ENCODE results near the gene CORIN. TPM values are rescaled to one million over a fixed set of nuclear protein-coding genes. Genes with fewer than 3 reads are reported as not detected.

Gene CORIN
- polyA plus RNA-seq, 4 donors, result 0.04 to 0.16 TPM; not detected in 2

- no peak for FAIRE-seq
- no peaks in the 10 kb centered on the region for H3K9me3 ChIP-seq (ENCODE audit: control insufficient read depth in 2 of 2, insufficient read depth in 1 of 2, low read depth in 1 of 2, low read length in 1 of 2)
- peaks cover 11 to 22% (median 17%) of the 10 kb centered on the region in 3 donors for H3K36me3 ChIP-seq (ENCODE audit: control insufficient read depth in 3 of 3, insufficient read depth in 2 of 3, low read depth in 1 of 3, low read length in 3 of 3)
- no peak overlapping the region for H3K27ac ChIP-seq (ENCODE audit: low read depth in 1 of 3, low read length in 2 of 3)
- no peak for DNase-seq
- no peaks in the 10 kb centered on the region for H3K4me1 ChIP-seq (ENCODE audit: control insufficient read depth in 3 of 3, insufficient read depth in 2 of 3, low read depth in 1 of 3, low read length in 2 of 3)
- 89 to 95% (median 91%) methylated on average over 3 of the region's 3 CpGs for WGBS, 3 donors
- no peak overlapping the region for H3K4me3 ChIP-seq (ENCODE audit: low read depth in 1 of 3, low read length in 3 of 3)
- no peaks in the 10 kb centered on the region for H3K27me3 ChIP-seq (ENCODE audit: control insufficient read depth in 3 of 3, insufficient read depth in 3 of 3, low read length in 3 of 3)
Observed at GRCh38 chr4:47579235-47579634, 258.6 kb downstream of the CORIN start.

- peaks cover 9 to 22% (median 16%) of the 10 kb centered on the region in 3 donors for H3K36me3 ChIP-seq (ENCODE audit: control insufficient read depth in 3 of 3, insufficient read depth in 2 of 3, low read depth in 1 of 3, low read length in 3 of 3)
- no peak overlapping the region for H3K27ac ChIP-seq (ENCODE audit: low read depth in 1 of 3, low read length in 2 of 3)
- no peaks in the 10 kb centered on the region for H3K9me3 ChIP-seq (ENCODE audit: control insufficient read depth in 2 of 2, insufficient read depth in 1 of 2, low read depth in 1 of 2, low read length in 1 of 2)
- H3K4me1 ChIP-seq (ENCODE audit: control insufficient read depth in 3 of 3, insufficient read depth in 2 of 3, low read depth in 1 of 3, low read length in 2 of 3), result no peaks in the 10 kb centered on the region
- no peak overlapping the region for H3K4me3 ChIP-seq (ENCODE audit: low read depth in 1 of 3, low read length in 3 of 3)
- FAIRE-seq (no peak), DNase-seq (no peak)
- no peaks in the 10 kb centered on the region for H3K27me3 ChIP-seq (ENCODE audit: control insufficient read depth in 3 of 3, insufficient read depth in 3 of 3, low read length in 3 of 3)
- 65 to 86% (median 82%) methylated on average over 7 of the region's 7 CpGs for WGBS, 3 donors
Observed at GRCh38 chr4:47577779-47578553, 259.9 kb downstream of the CORIN start.

DNA sequence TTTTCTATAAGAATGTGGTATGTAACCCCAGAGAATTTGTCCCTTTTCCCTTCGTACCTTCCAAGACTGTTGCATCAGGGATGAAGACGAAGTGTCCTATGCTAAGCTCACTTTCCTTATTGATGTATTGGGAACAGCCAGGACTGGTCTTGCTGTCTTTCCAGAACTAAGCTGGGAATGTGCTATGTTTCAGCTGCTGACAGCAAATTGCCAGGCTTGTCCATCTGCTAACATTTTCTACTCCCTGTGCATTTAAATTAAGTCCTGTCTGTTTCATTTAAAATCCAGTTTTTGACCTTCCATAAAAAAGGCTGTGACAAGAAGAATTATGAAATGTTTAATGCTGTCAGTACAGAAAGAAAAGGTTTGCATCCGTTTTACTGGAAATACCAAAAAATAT lies 264.9 kb downstream of the CORIN start:
- FAIRE-seq (no peak), DNase-seq (no peak)
- peaks cover 4 to 24% (median 23%) of the 10 kb centered on the region in 3 donors for H3K36me3 ChIP-seq (ENCODE audit: control insufficient read depth in 3 of 3, insufficient read depth in 2 of 3, low read depth in 1 of 3, low read length in 3 of 3)
- no peaks in the 10 kb centered on the region for H3K9me3 ChIP-seq (ENCODE audit: control insufficient read depth in 2 of 2, insufficient read depth in 1 of 2, low read depth in 1 of 2, low read length in 1 of 2)
- 88 to 94% (median 93%) methylated on average over 3 of the region's 3 CpGs for WGBS, 3 donors
- no peaks in the 10 kb centered on the region for H3K4me1 ChIP-seq (ENCODE audit: control insufficient read depth in 3 of 3, insufficient read depth in 2 of 3, low read depth in 1 of 3, low read length in 2 of 3)
- no peak overlapping the region for H3K27ac ChIP-seq (ENCODE audit: low read depth in 1 of 3, low read length in 2 of 3)
- H3K4me3 ChIP-seq (ENCODE audit: low read depth in 1 of 3, low read length in 3 of 3), result no peak overlapping the region
- H3K27me3 ChIP-seq (ENCODE audit: control insufficient read depth in 3 of 3, insufficient read depth in 3 of 3, low read length in 3 of 3), result no peaks in the 10 kb centered on the region

DNA sequence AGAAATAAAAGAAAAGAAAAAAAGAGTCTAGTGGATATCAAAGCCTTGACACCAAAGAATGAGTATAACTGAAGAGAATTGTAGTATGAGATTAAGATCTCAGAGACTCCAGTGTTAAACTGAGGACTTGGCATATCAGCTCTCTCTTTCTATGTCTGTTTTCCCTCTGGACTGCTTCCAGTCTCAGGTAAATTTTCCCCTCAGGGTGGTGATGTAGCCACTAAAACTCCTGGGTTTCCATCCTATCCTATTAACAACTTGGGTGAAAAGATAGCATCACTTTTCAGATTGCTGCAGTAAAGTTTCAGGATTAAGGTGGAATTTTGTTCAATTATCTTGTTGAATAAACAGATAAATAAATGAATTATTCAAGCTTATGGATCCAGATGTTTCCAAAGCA lies 267.1 kb downstream of the CORIN start:
- Histone ChIP-seq H3K4me3 (ENCODE audit: low read depth in 1 of 3, low read length in 3 of 3) (no peak overlapping the region), H3K27me3 (ENCODE audit: control insufficient read depth in 3 of 3, insufficient read depth in 3 of 3, low read length in 3 of 3) (no peaks in the 10 kb centered on the region), H3K4me1 (ENCODE audit: control insufficient read depth in 3 of 3, insufficient read depth in 2 of 3, low read depth in 1 of 3, low read length in 2 of 3) (no peaks in the 10 kb centered on the region), H3K9me3 (ENCODE audit: control insufficient read depth in 2 of 2, insufficient read depth in 1 of 2, low read depth in 1 of 2, low read length in 1 of 2) (no peaks in the 10 kb centered on the region), H3K36me3 (ENCODE audit: control insufficient read depth in 3 of 3, insufficient read depth in 2 of 3, low read depth in 1 of 3, low read length in 3 of 3) (peaks cover 4 to 23% (median 15%) of the 10 kb centered on the region in 3 donors), H3K27ac (ENCODE audit: low read depth in 1 of 3, low read length in 2 of 3) (no peak overlapping the region)
- DNase-seq (no peak), FAIRE-seq (no peak)

DNA sequence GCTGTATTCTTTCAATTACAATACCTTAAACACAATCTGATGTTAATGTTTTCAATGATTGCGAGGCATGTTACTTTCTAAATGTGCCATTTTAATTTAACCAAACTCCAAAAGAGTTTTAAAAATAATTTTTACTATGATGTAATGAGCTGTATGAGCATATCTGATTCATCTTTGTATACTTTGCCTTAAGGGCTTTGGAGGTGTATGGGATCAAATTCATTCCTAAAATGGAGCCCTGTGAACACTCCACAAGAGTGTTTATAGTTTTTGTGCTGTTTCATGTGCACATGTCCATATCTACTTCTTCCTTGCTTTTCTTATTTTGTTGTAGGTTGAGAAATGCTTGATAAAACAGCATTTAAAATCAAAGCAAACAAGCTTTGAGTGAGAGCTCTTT lies 270.4 kb downstream of the CORIN start:
- Histone ChIP-seq H3K27ac (ENCODE audit: low read depth in 1 of 3, low read length in 2 of 3) (no peak overlapping the region), H3K9me3 (ENCODE audit: control insufficient read depth in 2 of 2, insufficient read depth in 1 of 2, low read depth in 1 of 2, low read length in 1 of 2) (no peaks in the 10 kb centered on the region), H3K4me1 (ENCODE audit: control insufficient read depth in 3 of 3, insufficient read depth in 2 of 3, low read depth in 1 of 3, low read length in 2 of 3) (no peaks in the 10 kb centered on the region), H3K4me3 (ENCODE audit: low read depth in 1 of 3, low read length in 3 of 3) (no peak overlapping the region), H3K27me3 (ENCODE audit: control insufficient read depth in 3 of 3, insufficient read depth in 3 of 3, low read length in 3 of 3) (no peaks in the 10 kb centered on the region), H3K36me3 (ENCODE audit: control insufficient read depth in 3 of 3, insufficient read depth in 2 of 3, low read depth in 1 of 3, low read length in 3 of 3) (peaks cover 4 to 18% (median 11%) of the 10 kb centered on the region in 3 donors)
- FAIRE-seq, result no peak
- 93 to 95% (median 95%) methylated on average over 1 of the region's 1 CpG for WGBS, 3 donors
- no peak for DNase-seq

DNA sequence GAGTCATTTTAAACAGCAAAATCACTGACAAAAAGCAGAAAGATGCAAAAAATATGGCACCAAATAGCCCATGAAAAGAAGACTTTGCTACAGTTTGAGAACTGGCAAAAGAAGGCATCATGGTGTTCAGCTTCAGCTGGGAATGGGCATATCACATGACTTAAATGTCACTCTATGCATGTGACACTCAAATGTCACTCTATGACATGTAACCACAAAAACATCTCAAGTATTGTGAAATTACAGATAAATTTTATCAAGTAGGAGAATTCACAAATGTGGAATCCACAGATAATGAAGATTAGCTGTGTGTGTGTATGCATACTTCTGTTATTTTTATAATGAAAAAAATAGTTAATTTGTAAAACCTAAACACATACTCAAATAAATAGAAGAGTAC lies 270.9 kb downstream of the CORIN start:
- DNase-seq (no peak), FAIRE-seq (no peak)
- no peak overlapping the region for H3K4me3 ChIP-seq (ENCODE audit: low read depth in 1 of 3, low read length in 3 of 3)
- H3K36me3 ChIP-seq (ENCODE audit: control insufficient read depth in 3 of 3, insufficient read depth in 2 of 3, low read depth in 1 of 3, low read length in 3 of 3), result peaks cover 4 to 15% (median 8%) of the 10 kb centered on the region in 3 donors
- no peak overlapping the region for H3K27ac ChIP-seq (ENCODE audit: low read depth in 1 of 3, low read length in 2 of 3)
- H3K27me3 ChIP-seq (ENCODE audit: control insufficient read depth in 3 of 3, insufficient read depth in 3 of 3, low read length in 3 of 3), result no peaks in the 10 kb centered on the region
- no peaks in the 10 kb centered on the region for H3K9me3 ChIP-seq (ENCODE audit: control insufficient read depth in 2 of 2, insufficient read depth in 1 of 2, low read depth in 1 of 2, low read length in 1 of 2)
- H3K4me1 ChIP-seq (ENCODE audit: control insufficient read depth in 3 of 3, insufficient read depth in 2 of 3, low read depth in 1 of 3, low read length in 2 of 3), result no peaks in the 10 kb centered on the region

GRCh38 chr4:47566566-47566965 lies 271.3 kb downstream of the CORIN start:
- no peaks in the 10 kb centered on the region for H3K27me3 ChIP-seq (ENCODE audit: control insufficient read depth in 3 of 3, insufficient read depth in 3 of 3, low read length in 3 of 3)
- peaks cover 4 to 15% (median 5%) of the 10 kb centered on the region in 3 donors for H3K36me3 ChIP-seq (ENCODE audit: control insufficient read depth in 3 of 3, insufficient read depth in 2 of 3, low read depth in 1 of 3, low read length in 3 of 3)
- no peaks in the 10 kb centered on the region for H3K4me1 ChIP-seq (ENCODE audit: control insufficient read depth in 3 of 3, insufficient read depth in 2 of 3, low read depth in 1 of 3, low read length in 2 of 3)
- no peaks in the 10 kb centered on the region for H3K9me3 ChIP-seq (ENCODE audit: control insufficient read depth in 2 of 2, insufficient read depth in 1 of 2, low read depth in 1 of 2, low read length in 1 of 2)
- no peak overlapping the region for H3K4me3 ChIP-seq (ENCODE audit: low read depth in 1 of 3, low read length in 3 of 3)
- H3K27ac ChIP-seq (ENCODE audit: low read depth in 1 of 3, low read length in 2 of 3), result no peak overlapping the region
- no peak for FAIRE-seq
- no peak for DNase-seq
- WGBS, 3 donors, result 78 to 86% (median 85%) methylated on average over 2 of the region's 2 CpGs

GRCh38 chr4:47562297-47562696 lies 275.6 kb downstream of the CORIN start:
- no peak for DNase-seq
- no peaks in the 10 kb centered on the region for H3K4me1 ChIP-seq (ENCODE audit: control insufficient read depth in 3 of 3, insufficient read depth in 2 of 3, low read depth in 1 of 3, low read length in 2 of 3)
- H3K27me3 ChIP-seq (ENCODE audit: control insufficient read depth in 3 of 3, insufficient read depth in 3 of 3, low read length in 3 of 3), result no peaks in the 10 kb centered on the region
- peaks cover 0 to 11% (median 1%) of the 10 kb centered on the region in 3 donors for H3K36me3 ChIP-seq (ENCODE audit: control insufficient read depth in 3 of 3, insufficient read depth in 2 of 3, low read depth in 1 of 3, low read length in 3 of 3)
- no peaks in the 10 kb centered on the region for H3K9me3 ChIP-seq (ENCODE audit: control insufficient read depth in 2 of 2, insufficient read depth in 1 of 2, low read depth in 1 of 2, low read length in 1 of 2)
- 66 to 77% (median 72%) methylated on average over 3 of the region's 3 CpGs for WGBS, 3 donors
- FAIRE-seq, result no peak
- H3K4me3 ChIP-seq (ENCODE audit: low read depth in 1 of 3, low read length in 3 of 3), result no peak overlapping the region
- H3K27ac ChIP-seq (ENCODE audit: low read depth in 1 of 3, low read length in 2 of 3), result no peak overlapping the region

- Histone ChIP-seq H3K9me3 (ENCODE audit: control insufficient read depth in 2 of 2, insufficient read depth in 1 of 2, low read depth in 1 of 2, low read length in 1 of 2) (no peaks in the 10 kb centered on the region), H3K4me1 (ENCODE audit: control insufficient read depth in 3 of 3, insufficient read depth in 2 of 3, low read depth in 1 of 3, low read length in 2 of 3) (no peaks in the 10 kb centered on the region), H3K4me3 (ENCODE audit: low read depth in 1 of 3, low read length in 3 of 3) (no peak overlapping the region), H3K27ac (ENCODE audit: low read depth in 1 of 3, low read length in 2 of 3) (no peak overlapping the region), H3K27me3 (ENCODE audit: control insufficient read depth in 3 of 3, insufficient read depth in 3 of 3, low read length in 3 of 3) (no peaks in the 10 kb centered on the region), H3K36me3 (ENCODE audit: control insufficient read depth in 3 of 3, insufficient read depth in 2 of 3, low read depth in 1 of 3, low read length in 3 of 3) (peaks cover 0 to 11% (median 1%) of the 10 kb centered on the region in 3 donors)
- FAIRE-seq (no peak), DNase-seq (peak; percentile 29 to 33)
- 11 to 38% (median 12%) methylated on average over 1 of the region's 1 CpG for WGBS, 3 donors
Observed at GRCh38 chr4:47561331-47561730, 276.5 kb downstream of the CORIN start.
